Naive thymus-derived CD4-positive, alpha-beta T cell (primary cell): ENCODE data around the gene ARHGAP18. TPM values are rescaled to one million over a fixed set of nuclear protein-coding genes. Genes with fewer than 3 reads are reported as not detected.
A peak's percentile ranks its signal among the peaks of the same experiment; 100 is the strongest.

ENCODE experiments used
- ATAC-seq: fragments of 150-1000 bp; cut with Tn5 transposase; 2 replicates; pipeline ENCODE4 v1.10.0; 2021; ENCODE audit warnings: mild to moderate bottlenecking, moderate library complexity
- CTCF ChIA-PET: fragments of 350-600 bp; sonication (Branson Sonifier 250); formaldehyde crosslinking; loops from one replicate; lab custom pipeline; 2021; ENCODE audit warnings: antibody characterized with exemption; lab: Charles Lee
- POLR2A ChIA-PET: fragments of 350-600 bp; sonication (Branson Sonifier 250); formaldehyde crosslinking; loops from one replicate; lab custom pipeline; 2021; ENCODE audit warnings: antibody characterized with exemption, inconsistent platforms; lab: Charles Lee
- DNase-seq, 9 donors: peaks; one replicate each; pipeline versions ENCODE4 v3.0.0 to v3.0.0-alpha.2; 2020 to 2022; ENCODE audit warnings: mixed read lengths in 1 of 9
- H3K27ac ChIP-seq: one replicate; pipeline ENCODE4 v1.7.0; 2013; ENCODE audit warnings: mild to moderate bottlenecking, low read depth, low read length, moderate library complexity
- H3K27me3 ChIP-seq, 2 donors: one replicate each; pipeline ENCODE4 v1.7.0; 2013; ENCODE audit warnings: low read length in 2 of 2, mild to moderate bottlenecking in 2 of 2, moderate library complexity in 2 of 2; ENCODE audit not compliant: control insufficient read depth in 2 of 2, insufficient read depth in 2 of 2
- H3K36me3 ChIP-seq, 3 experiments: 1 replicate in 2 of 3; 2 replicates in 1 of 3; pipeline ENCODE4 v1.7.0; 2013; ENCODE audit warnings: low read length in 3 of 3, mild to moderate bottlenecking in 3 of 3, moderate library complexity in 1 of 3; ENCODE audit not compliant: insufficient read depth in 3 of 3, control insufficient read depth in 2 of 3
- H3K4me1 ChIP-seq, 2 donors: one replicate each; pipeline ENCODE4 v1.7.0; 2013; ENCODE audit warnings: low read length in 2 of 2, mild to moderate bottlenecking in 2 of 2, moderate library complexity in 1 of 2; ENCODE audit not compliant: control insufficient read depth in 2 of 2, insufficient read depth in 2 of 2
- H3K4me3 ChIP-seq: 2 replicates; pipeline ENCODE4 v1.7.0; 2013; ENCODE audit warnings: mild to moderate bottlenecking, low read length
- H3K9me3 ChIP-seq, 3 experiments: 1 replicate in 2 of 3; 2 replicates in 1 of 3; pipeline ENCODE4 v1.7.0; 2013; ENCODE audit warnings: low read length in 3 of 3; ENCODE audit not compliant: control insufficient read depth in 2 of 3
- H3K27ac Mint-ChIP-seq, 9 donors: one replicate each; pipeline ENCODE4 v1.8.0; 2020 to 2022; ENCODE audit warnings: mixed read lengths in 9 of 9, mild to moderate bottlenecking in 8 of 9, moderate library complexity in 5 of 9, inconsistent platforms in 2 of 9
- H3K27me3 Mint-ChIP-seq, 5 donors: one replicate each; pipeline ENCODE4 v1.8.0; 2021 to 2022; ENCODE audit warnings: mixed read lengths in 5 of 5, mild to moderate bottlenecking in 1 of 5
- H3K36me3 Mint-ChIP-seq, 5 donors: one replicate each; pipeline ENCODE4 v1.8.0; 2020 to 2022; ENCODE audit warnings: mixed read lengths in 5 of 5, mild to moderate bottlenecking in 3 of 5, inconsistent platforms in 1 of 5
- H3K4me1 Mint-ChIP-seq, 7 donors: one replicate each; pipeline ENCODE4 v1.8.0; 2020 to 2022; ENCODE audit warnings: mixed read lengths in 7 of 7, mild to moderate bottlenecking in 3 of 7, inconsistent platforms in 1 of 7
- H3K4me3 Mint-ChIP-seq, 10 donors: one replicate each; pipeline ENCODE4 v1.8.0; 2020 to 2022; ENCODE audit warnings: mild to moderate bottlenecking in 10 of 10, mixed read lengths in 10 of 10, moderate library complexity in 6 of 10, inconsistent platforms in 2 of 10
- H3K9me3 Mint-ChIP-seq, 11 donors: one replicate each; pipeline ENCODE4 v1.8.0; 2020 to 2022; ENCODE audit warnings: mixed read lengths in 11 of 11, mild to moderate bottlenecking in 4 of 11, inconsistent platforms in 1 of 11, moderate library complexity in 1 of 11
- intact Hi-C, 2 donors: fragments of 100-400 bp; cut with micrococcal nuclease; formaldehyde crosslinking; loops; one replicate each; pipeline ENCODE4 v1.15.1; 2023
- polyA plus RNA-seq, 2 donors: library from polyadenylated mRNA; unstranded; fragments of 300-500 nt; fragmentation: Illumina TruSeq; gene quantifications; one replicate each; pipeline ENCODE4 v1.2.3, GENCODE V29; 2021
- total RNA-seq, 6 experiments: library from RNA in 5 of 6; stranded (reverse) in 5 of 6; gene quantifications; 1 replicate in 5 of 6; 2 replicates in 1 of 6; pipeline ENCODE4 v1.2.3 and lab custom pipeline; 2021 to 2026

The ARHGAP18 gene
- total and polyA plus RNA-seq, 7 experiments from 2014 or later: 0.53 to 9.4 (median 1.5) TPM

GRCh38 chr6:129672881-129673631 lies 36.9 kb downstream of the ARHGAP18 start:
- Mint-ChIP-seq H3K9me3 (no peaks in the 10 kb centered on the region), H3K4me1 (peaks cover 18 to 57% (median 25%) of the 10 kb centered on the region in 7 donors), H3K27me3 (no peaks in the 10 kb centered on the region), H3K27ac (peak overlapping the region in 8 of 9 donors; percentile 40 to 95 (median 85)), H3K36me3 (peaks cover 0 to 8% (median 0%) of the 10 kb centered on the region in 5 donors), H3K4me3 (peak overlapping the region in 9 of 10 donors; percentile 69 to 88 (median 85))
- POLR2A ChIA-PET: interaction anchor here (0.6 to 1.5 kb wide), 6 partner anchors 9 to 1605 kb away, joined by 3 to 6 read pairs (median 3); partner anchors contain the start of gene ARHGAP18
- Histone ChIP-seq H3K4me3 (no peak overlapping the region), H3K36me3 (no peaks in the 10 kb centered on the region), H3K27me3 (no peaks in the 10 kb centered on the region), H3K4me1 (peaks cover 16 to 22% of the 10 kb centered on the region in 2 donors), H3K9me3 (no peaks in the 10 kb centered on the region), H3K27ac (peak overlapping the region; percentile 34)
- intact Hi-C loops: loop anchor here (1.0 to 10.0 kb wide), 10 partner anchors 11 to 842 kb away; partner anchors contain the start of gene ARHGAP18 (in 1 of the 2)
- peak; percentile 35 for ATAC-seq
- CTCF ChIA-PET: interaction anchor here (0.7 to 1.4 kb wide), 8 partner anchors 13 to 1879 kb away, joined by 3 to 4 read pairs (median 3); no protein-coding TSS in a partner anchor
- DNase-seq: peak in 2 of 9 donors; percentile 7 to 26

- H3K4me3 ChIP-seq: peak overlapping the region; percentile 43
- H3K4me1 ChIP-seq: peaks cover 16 to 22% of the 10 kb centered on the region in 2 donors
- no peaks in the 10 kb centered on the region for H3K27me3 ChIP-seq
- H3K27ac Mint-ChIP-seq: peak overlapping the region; percentile 40 to 95 (median 86)
- H3K4me3 Mint-ChIP-seq: peak overlapping the region; percentile 69 to 88 (median 81)
- H3K9me3 Mint-ChIP-seq: no peaks in the 10 kb centered on the region
- H3K27ac ChIP-seq: peak overlapping the region; percentile 34
- POLR2A ChIA-PET: interaction anchor here (0.7 to 1.5 kb wide), 4 partner anchors 9 to 347 kb away, joined by 3 to 5 read pairs (median 3); partner anchors contain the start of gene ARHGAP18
- intact Hi-C loops: loop anchor here (1.0 to 10.0 kb wide), 10 partner anchors 12 to 842 kb away; partner anchors contain the start of gene ARHGAP18 (in 1 of the 2)
- no peaks in the 10 kb centered on the region for H3K27me3 Mint-ChIP-seq
- peak in 1 of 9 donors; percentile 7 for DNase-seq
- H3K9me3 ChIP-seq: no peaks in the 10 kb centered on the region
- H3K36me3 ChIP-seq: no peaks in the 10 kb centered on the region
- H3K4me1 Mint-ChIP-seq: peaks cover 18 to 52% (median 25%) of the 10 kb centered on the region in 7 donors
- peaks cover 0 to 7% (median 0%) of the 10 kb centered on the region in 5 donors for H3K36me3 Mint-ChIP-seq
- CTCF ChIA-PET: interaction anchor here (0.7 to 1.9 kb wide), 7 partner anchors 12 to 1344 kb away, joined by 3 to 6 read pairs (median 3); no protein-coding TSS in a partner anchor
- peak; percentile 32 for ATAC-seq
These were observed 37.7 kb downstream of the ARHGAP18 start for GRCh38 chr6:129672341-129672682.

- Histone ChIP-seq H3K4me3 (peak overlapping the region; percentile 43), H3K27ac (peak overlapping the region; percentile 34), H3K27me3 (no peaks in the 10 kb centered on the region), H3K36me3 (no peaks in the 10 kb centered on the region), H3K9me3 (no peaks in the 10 kb centered on the region), H3K4me1 (peaks cover 16 to 22% of the 10 kb centered on the region in 2 donors)
- intact Hi-C loops: loop anchor here (1.0 to 10.0 kb wide), 13 partner anchors 13 to 843 kb away; partner anchors contain the start of gene ARHGAP18 (in 1 of the 2)
- no peaks in the 10 kb centered on the region for H3K9me3 Mint-ChIP-seq
- no peaks in the 10 kb centered on the region for H3K27me3 Mint-ChIP-seq
- H3K4me3 Mint-ChIP-seq: peak overlapping the region; percentile 69 to 88 (median 81)
- POLR2A ChIA-PET: interaction anchor here (1.2 to 1.5 kb wide), 2 partner anchors 10 to 38 kb away, joined by 3 to 5 read pairs; partner anchors contain the start of gene ARHGAP18
- peak overlapping the region; percentile 40 to 95 (median 86) for H3K27ac Mint-ChIP-seq
- ATAC-seq: peak; percentile 94
- peaks cover 18 to 53% (median 25%) of the 10 kb centered on the region in 7 donors for H3K4me1 Mint-ChIP-seq
- H3K36me3 Mint-ChIP-seq: peaks cover 0 to 6% (median 0%) of the 10 kb centered on the region in 5 donors
- DNase-seq: peak in 8 of 9 donors; percentile 41 to 65 (median 58)
- CTCF ChIA-PET: interaction anchor here (0.7 to 1.9 kb wide), 6 partner anchors 12 to 103 kb away, joined by 3 to 6 read pairs (median 3); no protein-coding TSS in a partner anchor
These were observed 38.3 kb downstream of the ARHGAP18 start for GRCh38 chr6:129671442-129672340.

- ATAC-seq (no peak), DNase-seq (no peak)
- ChIA-PET POLR2A (no interaction called here), CTCF (interaction anchor here (1.0 to 1.9 kb wide), 3 partner anchors 13 to 60 kb away, joined by 3 to 6 read pairs (median 4); no protein-coding TSS in a partner anchor)
- H3K36me3 ChIP-seq: no peaks in the 10 kb centered on the region
- intact Hi-C loops: loop anchor here (1.0 to 10.0 kb wide), 5 partner anchors 60 to 844 kb away; no protein-coding TSS in a partner anchor
- H3K9me3 ChIP-seq: no peaks in the 10 kb centered on the region
- H3K27me3 Mint-ChIP-seq: no peaks in the 10 kb centered on the region
- H3K36me3 Mint-ChIP-seq: peaks cover 0 to 8% (median 0%) of the 10 kb centered on the region in 5 donors
- H3K4me3 Mint-ChIP-seq: no peak overlapping the region
- H3K27ac ChIP-seq: no peak overlapping the region
- H3K4me3 ChIP-seq: no peak overlapping the region
- no peaks in the 10 kb centered on the region for H3K9me3 Mint-ChIP-seq
- no peaks in the 10 kb centered on the region for H3K27me3 ChIP-seq
- H3K4me1 ChIP-seq: peaks cover 16 to 22% of the 10 kb centered on the region in 2 donors
- peak overlapping the region in 1 of 9 donors; percentile 89 for H3K27ac Mint-ChIP-seq
- H3K4me1 Mint-ChIP-seq: peaks cover 18 to 52% (median 25%) of the 10 kb centered on the region in 7 donors
These were observed 39.3 kb downstream of the ARHGAP18 start for GRCh38 chr6:129670634-129671033.

GRCh38 chr6:129667621-129668020 lies 42.4 kb downstream of the ARHGAP18 start:
- Histone ChIP-seq H3K36me3 (no peaks in the 10 kb centered on the region), H3K4me3 (no peak overlapping the region), H3K27me3 (no peaks in the 10 kb centered on the region), H3K9me3 (no peaks in the 10 kb centered on the region), H3K27ac (no peak overlapping the region), H3K4me1 (peaks cover 9 to 13% of the 10 kb centered on the region in 2 donors)
- DNase-seq: no peak
- no peak for ATAC-seq
- no peaks in the 10 kb centered on the region for H3K9me3 Mint-ChIP-seq
- peak overlapping the region in 1 of 9 donors; percentile 1 for H3K27ac Mint-ChIP-seq
- intact Hi-C loops: no loop called here
- no peak overlapping the region for H3K4me3 Mint-ChIP-seq
- H3K27me3 Mint-ChIP-seq: no peaks in the 10 kb centered on the region
- CTCF ChIA-PET: no interaction called here
- peaks cover 10 to 41% (median 11%) of the 10 kb centered on the region in 7 donors for H3K4me1 Mint-ChIP-seq
- peaks cover 0 to 6% (median 0%) of the 10 kb centered on the region in 5 donors for H3K36me3 Mint-ChIP-seq
- POLR2A ChIA-PET: no interaction called here
